ENCODE measurements around the gene ARHGEF3. TPM values are rescaled to one million over a fixed set of nuclear protein-coding genes. Genes with fewer than 3 reads are reported as not detected.

ARHGEF3 gene
- total RNA-seq, 1 donor from 2014 or later = 10.8 TPM

- H3K27ac Mint-ChIP-seq (ENCODE audit: unreplicated experiment) = no peak overlapping the region
- no peak for DNase-seq
- H3K9me3 Mint-ChIP-seq (ENCODE audit: unreplicated experiment) = no peaks in the 10 kb centered on the region
- TF ChIP-seq, protein P1, sequence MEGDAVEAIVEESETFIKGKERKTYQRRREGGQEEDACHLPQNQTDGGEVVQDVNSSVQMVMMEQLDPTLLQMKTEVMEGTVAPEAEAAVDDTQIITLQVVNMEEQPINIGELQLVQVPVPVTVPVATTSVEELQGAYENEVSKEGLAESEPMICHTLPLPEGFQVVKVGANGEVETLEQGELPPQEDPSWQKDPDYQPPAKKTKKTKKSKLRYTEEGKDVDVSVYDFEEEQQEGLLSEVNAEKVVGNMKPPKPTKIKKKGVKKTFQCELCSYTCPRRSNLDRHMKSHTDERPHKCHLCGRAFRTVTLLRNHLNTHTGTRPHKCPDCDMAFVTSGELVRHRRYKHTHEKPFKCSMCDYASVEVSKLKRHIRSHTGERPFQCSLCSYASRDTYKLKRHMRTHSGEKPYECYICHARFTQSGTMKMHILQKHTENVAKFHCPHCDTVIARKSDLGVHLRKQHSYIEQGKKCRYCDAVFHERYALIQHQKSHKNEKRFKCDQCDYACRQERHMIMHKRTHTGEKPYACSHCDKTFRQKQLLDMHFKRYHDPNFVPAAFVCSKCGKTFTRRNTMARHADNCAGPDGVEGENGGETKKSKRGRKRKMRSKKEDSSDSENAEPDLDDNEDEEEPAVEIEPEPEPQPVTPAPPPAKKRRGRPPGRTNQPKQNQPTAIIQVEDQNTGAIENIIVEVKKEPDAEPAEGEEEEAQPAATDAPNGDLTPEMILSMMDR (IDR thresholded peaks at IDR 0.05; ENCODE audit: partially characterized antibody, unreplicated experiment) = no peak
- peaks cover 2% of the 10 kb centered on the region for H3K4me1 Mint-ChIP-seq (ENCODE audit: low read depth, unreplicated experiment)
- no peaks in the 10 kb centered on the region for H3K27me3 Mint-ChIP-seq (ENCODE audit: unreplicated experiment)
- H3K36me3 Mint-ChIP-seq (ENCODE audit: unreplicated experiment) = no peaks in the 10 kb centered on the region
- H3K4me3 Mint-ChIP-seq (ENCODE audit: unreplicated experiment) = no peak overlapping the region
Observed at GRCh38 chr3:56823421-56823926, 21.7 kb upstream of the ARHGEF3 start.

- no peak overlapping the region for H3K27ac Mint-ChIP-seq (ENCODE audit: unreplicated experiment)
- no peak for DNase-seq
- H3K4me1 Mint-ChIP-seq (ENCODE audit: low read depth, unreplicated experiment) = peaks cover 2% of the 10 kb centered on the region
- no peaks in the 10 kb centered on the region for H3K27me3 Mint-ChIP-seq (ENCODE audit: unreplicated experiment)
- TF ChIP-seq, protein P1 (IDR thresholded peaks at IDR 0.05; ENCODE audit: partially characterized antibody, unreplicated experiment) = no peak
- no peaks in the 10 kb centered on the region for H3K36me3 Mint-ChIP-seq (ENCODE audit: unreplicated experiment)
- no peaks in the 10 kb centered on the region for H3K9me3 Mint-ChIP-seq (ENCODE audit: unreplicated experiment)
- H3K4me3 Mint-ChIP-seq (ENCODE audit: unreplicated experiment) = no peak overlapping the region
Observed at GRCh38 chr3:56822501-56822900, 20.8 kb upstream of the ARHGEF3 start.

DNA sequence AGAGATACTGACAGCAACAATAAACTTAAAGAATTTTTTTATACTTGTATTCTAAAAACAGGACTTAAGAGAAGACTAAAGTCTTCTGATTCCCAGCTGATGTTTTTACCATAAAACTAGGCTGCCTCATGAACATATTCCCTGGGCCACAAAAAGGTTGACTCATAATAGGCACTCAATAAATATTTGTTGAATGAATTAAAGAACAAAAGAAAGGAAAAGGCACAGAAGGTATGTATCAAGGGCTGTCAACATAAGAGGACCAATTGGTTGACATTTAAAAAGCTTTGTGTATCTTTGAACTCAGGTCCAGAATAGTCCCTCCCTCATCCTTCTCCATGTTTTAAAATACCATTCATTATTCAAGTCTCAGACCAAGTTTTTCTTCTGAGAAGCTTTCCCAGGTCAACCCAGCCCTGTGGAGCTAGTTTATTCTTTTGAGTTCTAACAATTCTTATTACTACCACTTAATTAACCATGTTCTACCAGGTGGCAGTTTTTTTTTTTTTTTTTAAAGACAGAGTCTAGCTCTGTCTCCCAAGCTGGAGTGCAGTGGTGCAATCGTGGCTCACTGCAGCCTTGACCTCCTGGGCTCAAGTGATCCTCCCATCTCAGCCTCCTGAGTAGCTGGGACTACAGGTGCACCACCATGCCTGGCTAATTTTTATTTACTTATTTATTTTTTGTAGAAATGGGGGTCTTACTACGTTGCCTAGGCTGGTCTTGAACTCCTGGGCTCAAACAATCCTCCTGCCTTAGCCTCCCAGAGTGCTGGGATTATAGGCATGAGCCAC is 17.5 kb upstream of the ARHGEF3 start:
- no peaks in the 10 kb centered on the region for H3K9me3 Mint-ChIP-seq (ENCODE audit: unreplicated experiment)
- no peak for DNase-seq
- peaks cover 2% of the 10 kb centered on the region for H3K4me1 Mint-ChIP-seq (ENCODE audit: low read depth, unreplicated experiment)
- H3K4me3 Mint-ChIP-seq (ENCODE audit: unreplicated experiment) = no peak overlapping the region
- no peak overlapping the region for H3K27ac Mint-ChIP-seq (ENCODE audit: unreplicated experiment)
- TF ChIP-seq, protein P1 (IDR thresholded peaks at IDR 0.05; ENCODE audit: partially characterized antibody, unreplicated experiment) = no peak
- no peaks in the 10 kb centered on the region for H3K27me3 Mint-ChIP-seq (ENCODE audit: unreplicated experiment)
- H3K36me3 Mint-ChIP-seq (ENCODE audit: unreplicated experiment) = no peaks in the 10 kb centered on the region

GRCh38 chr3:56818156-56818985 is 16.6 kb upstream of the ARHGEF3 start:
- Mint-ChIP-seq H3K36me3 (ENCODE audit: unreplicated experiment) (no peaks in the 10 kb centered on the region), H3K27ac (ENCODE audit: unreplicated experiment) (no peak overlapping the region), H3K9me3 (ENCODE audit: unreplicated experiment) (no peaks in the 10 kb centered on the region), H3K4me3 (ENCODE audit: unreplicated experiment) (no peak overlapping the region), H3K27me3 (ENCODE audit: unreplicated experiment) (no peaks in the 10 kb centered on the region), H3K4me1 (ENCODE audit: low read depth, unreplicated experiment) (peaks cover under 1% of the 10 kb centered on the region)
- no peak for DNase-seq
- TF ChIP-seq, protein P1 (IDR thresholded peaks at IDR 0.05; ENCODE audit: partially characterized antibody, unreplicated experiment) = no peak

Data from glutamatergic neuron (in vitro differentiated cells).